HG02885 (cell line): ENCODE results near the gene GATA1.

Experiments used
- ATAC-seq: cut with Tn5 transposase; IDR thresholded peaks from one replicate; pipeline ENCODE4 v1.9.1; 2021; ENCODE audit warnings: mild to moderate bottlenecking; ENCODE audit not compliant: unreplicated experiment, poor library complexity

GATA1 gene

DNA sequence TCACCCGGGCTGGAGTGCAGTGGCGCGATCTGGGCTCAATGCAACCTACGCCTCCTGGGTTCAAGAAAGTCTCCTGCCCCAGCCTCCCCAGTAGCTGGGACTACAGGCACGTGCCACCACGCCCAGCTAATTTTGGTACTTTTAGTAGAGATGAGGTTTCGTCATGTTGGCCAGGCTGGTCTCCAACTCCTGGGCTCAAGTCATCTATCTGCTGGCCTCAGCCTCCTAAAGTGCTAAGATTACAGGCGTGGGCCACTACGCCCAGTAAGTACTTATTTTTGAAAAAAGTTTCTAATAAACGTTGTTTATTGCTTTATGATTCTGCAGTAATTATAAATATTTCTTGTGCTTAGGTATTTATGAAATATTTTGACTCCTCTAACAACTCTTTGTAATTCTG, 53.3 kb downstream of the GATA1 start:
- no peak for ATAC-seq
